Suprapubic skin (tissue), 4 donors: ENCODE results near the gene PLXNC1. TPM values are rescaled to one million over a fixed set of nuclear protein-coding genes. Genes with fewer than 3 reads are reported as not detected.

Experiments
- DNase-seq, 2 donors: peaks; one replicate each; pipeline ENCODE4 v3.0.0-alpha.2; 2019; ENCODE audit warnings: low spot score in 2 of 2
- H3K27ac ChIP-seq: fragments of 200-600 bp; sonication (generic); one replicate; pipeline ENCODE4 v1.5.1; 2019
- H3K27me3 ChIP-seq: fragments of 200-600 bp; sonication (generic); one replicate; pipeline ENCODE4 v1.5.1; 2019
- H3K36me3 ChIP-seq: fragments of 200-600 bp; sonication (generic); one replicate; pipeline ENCODE4 v1.5.1; 2019
- H3K4me1 ChIP-seq: fragments of 200-600 bp; sonication (generic); one replicate; pipeline ENCODE4 v1.5.1; 2019
- H3K4me3 ChIP-seq: fragments of 200-600 bp; sonication (generic); one replicate; pipeline ENCODE4 v1.5.1; 2019; ENCODE audit warnings: mild to moderate bottlenecking
- H3K9me3 ChIP-seq: fragments of 200-600 bp; sonication (generic); one replicate; pipeline ENCODE4 v1.5.1; 2019
- CTCF ChIP-seq, 2 donors: fragments of 200-600 bp in 1 of 2; fragments of 450-650 bp in 1 of 2; sonication (generic) in 1 of 2; IDR thresholded peaks; one replicate each; pipeline ENCODE4 v1.5.1; 2016 to 2019; ENCODE audit warnings: antibody characterized with exemption in 2 of 2, mild to moderate bottlenecking in 1 of 2, moderate library complexity in 1 of 2
- EP300 ChIP-seq: sonication (generic); formaldehyde crosslinking; IDR thresholded peaks from one replicate; pipeline ENCODE4 v1.6.1; 2017; ENCODE audit warnings: antibody characterized with exemption
- POLR2A ChIP-seq, 2 donors: fragments of 450-650 bp; IDR thresholded peaks; one replicate each; pipeline ENCODE4 v1.6.1; 2017; ENCODE audit warnings: antibody characterized with exemption in 2 of 2, mild to moderate bottlenecking in 2 of 2, moderate library complexity in 2 of 2
- POLR2AphosphoS5 ChIP-seq, 3 donors: sonication (generic); formaldehyde crosslinking; IDR thresholded peaks; one replicate each; pipeline ENCODE4 v1.6.1; 2017; ENCODE audit warnings: antibody characterized with exemption in 3 of 3
- WGBS: methylation state at CpG from one replicate; pipeline ENCODE4 v1.1.5; 2018; 5-methylcytosine and 5-hydroxymethylcytosine counted together
- total RNA-seq, 4 donors: library from RNA; depleted of rRNA; stranded (reverse); fragments of >200 nt; gene quantifications; one replicate each; pipeline ENCODE4 v1.1.0, GENCODE V29; 2016

The PLXNC1 gene
- total RNA-seq, 4 donors from 2014 or later = 8.1 to 30.9 (median 15.3) TPM

DNA sequence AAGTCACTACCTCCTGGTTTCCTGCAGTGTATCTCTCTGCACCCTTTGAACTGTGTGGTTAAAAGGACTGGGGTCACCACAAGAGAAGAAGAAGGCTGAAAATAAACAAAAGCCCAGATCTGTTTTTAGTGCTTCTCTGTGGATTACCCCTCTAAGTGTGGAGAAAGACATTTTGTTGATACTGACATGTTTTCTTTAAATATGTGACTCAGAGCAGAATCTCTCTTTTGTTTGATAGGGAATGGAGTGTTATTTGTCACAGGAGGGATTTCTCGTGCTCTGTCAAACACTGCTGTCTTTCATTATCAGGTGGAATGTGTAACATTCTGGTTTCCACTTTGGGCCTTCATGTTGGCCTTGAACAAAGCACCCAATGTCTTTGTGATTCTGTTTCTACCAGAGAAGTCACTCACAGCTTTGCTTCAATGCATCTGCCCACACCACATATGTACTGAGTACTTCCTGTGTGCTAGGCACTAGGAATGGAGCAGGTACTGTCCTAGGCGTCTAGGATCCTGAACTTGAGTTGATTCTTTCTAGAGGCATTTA lies 82.1 kb downstream of the PLXNC1 start:
- no peak overlapping the region for H3K27ac ChIP-seq
- H3K4me1 ChIP-seq = no peaks in the 10 kb centered on the region
- TF ChIP-seq EP300 (no peak), CTCF (IDR thresholded peaks at IDR 0.05) (no peak), POLR2A (IDR thresholded peaks at IDR 0.05) (no peak), POLR2AphosphoS5 (IDR thresholded peaks at IDR 0.05) (no peak)
- no peaks in the 10 kb centered on the region for H3K36me3 ChIP-seq
- H3K27me3 ChIP-seq = no peaks in the 10 kb centered on the region
- DNase-seq = no peak
- 77% methylated on average over 2 of the region's 2 CpGs for WGBS
- no peaks in the 10 kb centered on the region for H3K9me3 ChIP-seq
- no peak overlapping the region for H3K4me3 ChIP-seq

DNA sequence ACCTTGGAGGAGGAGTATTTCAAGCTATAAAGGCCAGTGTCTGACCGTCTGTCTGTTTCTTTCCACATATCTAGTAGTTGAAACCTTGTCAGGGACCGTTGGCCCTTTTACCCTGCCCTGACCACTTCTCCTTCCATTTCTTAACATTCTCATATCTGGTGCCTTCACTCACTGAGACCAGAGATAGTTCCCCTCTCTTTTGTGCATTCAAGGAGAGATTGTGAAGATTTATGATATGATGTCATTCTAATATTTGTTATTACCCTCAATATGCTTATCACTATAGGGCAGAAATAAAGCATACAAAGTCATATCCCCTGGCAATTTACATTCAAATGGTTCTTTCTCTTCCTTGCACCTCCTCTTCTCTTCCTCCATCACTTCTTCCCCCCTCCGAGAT lies 83.3 kb downstream of the PLXNC1 start:
- Histone ChIP-seq H3K9me3 (no peaks in the 10 kb centered on the region), H3K27me3 (no peaks in the 10 kb centered on the region), H3K36me3 (no peaks in the 10 kb centered on the region), H3K4me3 (no peak overlapping the region), H3K27ac (no peak overlapping the region), H3K4me1 (no peaks in the 10 kb centered on the region)
- TF ChIP-seq CTCF (IDR thresholded peaks at IDR 0.05) = no peak
- TF ChIP-seq POLR2AphosphoS5 (IDR thresholded peaks at IDR 0.05) = no peak
- TF ChIP-seq EP300 = no peak
- TF ChIP-seq POLR2A (IDR thresholded peaks at IDR 0.05) = no peak
- 84% methylated on average over 3 of the region's 3 CpGs for WGBS
- DNase-seq = no peak

GRCh38 chr12:94235848-94236247 lies 87.5 kb downstream of the PLXNC1 start:
- Histone ChIP-seq H3K4me3 (no peak overlapping the region), H3K36me3 (no peaks in the 10 kb centered on the region), H3K9me3 (no peaks in the 10 kb centered on the region), H3K27me3 (no peaks in the 10 kb centered on the region), H3K4me1 (no peaks in the 10 kb centered on the region), H3K27ac (no peak overlapping the region)
- DNase-seq = no peak
- WGBS = 97% methylated on average over 3 of the region's 3 CpGs
- TF ChIP-seq POLR2A (IDR thresholded peaks at IDR 0.05) (no peak), EP300 (no peak), POLR2AphosphoS5 (IDR thresholded peaks at IDR 0.05) (no peak), CTCF (IDR thresholded peaks at IDR 0.05) (no peak)

DNA sequence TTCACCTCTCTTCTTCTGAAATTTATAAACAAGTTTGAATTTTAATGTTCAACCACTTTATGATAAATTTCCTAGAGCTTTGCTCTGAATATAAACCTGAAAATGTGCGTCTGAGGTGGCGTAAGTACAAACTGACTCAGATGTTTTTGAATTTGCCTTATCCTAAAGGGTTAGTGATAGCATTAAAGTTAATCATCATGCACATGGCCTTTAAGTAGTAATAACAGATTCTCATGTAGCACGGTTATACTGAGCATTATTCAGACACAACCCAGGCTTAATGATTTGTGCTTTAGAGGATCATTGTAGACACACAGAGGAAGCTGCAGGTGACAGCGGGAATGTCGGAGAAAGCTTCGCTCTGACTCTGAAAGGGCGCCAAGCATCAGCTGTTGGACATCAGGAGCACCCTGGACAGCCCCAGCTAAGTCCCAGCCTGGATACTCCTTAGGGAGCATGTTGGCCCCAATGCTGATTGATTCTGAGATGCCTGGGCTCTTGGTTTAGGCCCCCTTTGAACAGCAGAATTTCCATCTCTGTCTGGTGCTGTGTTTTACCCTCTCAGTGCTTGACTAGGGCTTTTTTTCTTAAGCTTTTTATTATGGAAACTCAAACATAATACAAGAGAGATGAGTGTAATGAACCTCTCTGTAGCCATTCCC lies 91.1 kb downstream of the PLXNC1 start:
- DNase-seq = no peak
- no peaks in the 10 kb centered on the region for H3K9me3 ChIP-seq
- H3K27me3 ChIP-seq = no peaks in the 10 kb centered on the region
- no peak overlapping the region for H3K4me3 ChIP-seq
- H3K36me3 ChIP-seq = no peaks in the 10 kb centered on the region
- 89% methylated on average over 7 of the region's 7 CpGs for WGBS
- no peak overlapping the region for H3K27ac ChIP-seq
- TF ChIP-seq CTCF (IDR thresholded peaks at IDR 0.05) (no peak), POLR2A (IDR thresholded peaks at IDR 0.05) (no peak), EP300 (no peak), POLR2AphosphoS5 (IDR thresholded peaks at IDR 0.05) (no peak)
- H3K4me1 ChIP-seq = no peaks in the 10 kb centered on the region

GRCh38 chr12:94240171-94240570 lies 91.8 kb downstream of the PLXNC1 start:
- no peaks in the 10 kb centered on the region for H3K36me3 ChIP-seq
- no peak overlapping the region for H3K27ac ChIP-seq
- DNase-seq = no peak
- no peaks in the 10 kb centered on the region for H3K4me1 ChIP-seq
- TF ChIP-seq POLR2A (IDR thresholded peaks at IDR 0.05) (no peak), EP300 (no peak), POLR2AphosphoS5 (IDR thresholded peaks at IDR 0.05) (no peak), CTCF (IDR thresholded peaks at IDR 0.05) (no peak)
- no peak overlapping the region for H3K4me3 ChIP-seq
- no peaks in the 10 kb centered on the region for H3K9me3 ChIP-seq
- no peaks in the 10 kb centered on the region for H3K27me3 ChIP-seq
- WGBS = 92% methylated on average over 1 of the region's 1 CpG
